Smooth muscle cell (in vitro differentiated cells): Measurements from ENCODE around the gene LIN9. TPM values are rescaled to one million over a fixed set of nuclear protein-coding genes. Genes with fewer than 3 reads are reported as not detected.

Experiments used
- DNase-seq: peaks from one replicate; lab custom pipeline; 2025; ENCODE audit not compliant: unreplicated experiment; lab: John Stamatoyannopoulos, UW
- H2AFZ ChIP-seq: fragments of 200-600 bp; sonication (generic); 2 replicates; pipeline ENCODE4 v1.6.0; 2016; ENCODE audit warnings: antibody characterized with exemption, low read depth, mild to moderate bottlenecking
- H3F3A ChIP-seq: fragments of 200-600 bp; sonication (generic); 2 replicates; pipeline ENCODE4 v1.6.0; 2017; ENCODE audit warnings: antibody characterized with exemption, low read depth
- H3K27ac ChIP-seq: fragments of 200-600 bp; sonication (generic); 2 replicates; pipeline ENCODE4 v1.5.1; 2016; ENCODE audit warnings: low read depth, mild to moderate bottlenecking
- H3K27me3 ChIP-seq: fragments of 200-600 bp; sonication (generic); 2 replicates; pipeline ENCODE4 v1.6.1; 2016; ENCODE audit warnings: low read depth, mild to moderate bottlenecking
- H3K36me3 ChIP-seq: fragments of 200-600 bp; sonication (generic); 2 replicates; pipeline ENCODE4 v1.5.1; 2016; ENCODE audit warnings: low read depth
- H3K4me1 ChIP-seq: fragments of 200-600 bp; sonication (generic); 2 replicates; pipeline ENCODE4 v1.5.1; 2016; ENCODE audit warnings: low read depth
- H3K4me2 ChIP-seq: fragments of 200-600 bp; sonication (generic); 2 replicates; pipeline ENCODE4 v1.6.0; 2016; ENCODE audit warnings: mild to moderate bottlenecking
- H3K4me3 ChIP-seq: fragments of 200-600 bp; sonication (generic); 2 replicates; pipeline ENCODE4 v1.5.1; 2016; ENCODE audit warnings: mild to moderate bottlenecking
- H3K79me2 ChIP-seq: fragments of 200-600 bp; sonication (generic); 2 replicates; pipeline ENCODE4 v1.6.0; 2016; ENCODE audit warnings: low read depth, mild to moderate bottlenecking
- H3K9ac ChIP-seq: fragments of 200-600 bp; sonication (generic); 2 replicates; pipeline ENCODE4 v1.6.0; 2016; ENCODE audit warnings: low read depth
- H3K9me3 ChIP-seq: fragments of 200-600 bp; sonication (generic); replicated peaks from 2 replicates; pipeline ENCODE4 v1.5.1; 2016; ENCODE audit warnings: low read depth
- H4K20me1 ChIP-seq: fragments of 200-600 bp; sonication (generic); 2 replicates; pipeline ENCODE4 v1.6.0; 2016; ENCODE audit warnings: low read depth
- WGBS: methylation state at CpG from one replicate; pipeline ENCODE4 v1.1.7; 2016; ENCODE audit warnings: low lambda C conversion rate; 5-methylcytosine and 5-hydroxymethylcytosine counted together
- polyA plus RNA-seq: library from polyadenylated mRNA; unstranded; fragments of >200 nt; fragmentation: Nextera tagmentation; extraction: Ambion mirVana; gene quantifications from 2 replicates; pipeline ENCODE4 v1.2.1, GENCODE V29; 2016
- total RNA-seq: library from RNA; depleted of rRNA; stranded (reverse); fragments of >200 nt; gene quantifications from 2 replicates; pipeline ENCODE4 v1.2.3, GENCODE V29; 2014
- TF ChIP-seq, protein P1 (sequence below): fragments of 200-600 bp; sonication (generic); IDR thresholded peaks from 2 replicates; pipeline ENCODE4 v1.5.1; 2017; ENCODE audit warnings: borderline replicate concordance, mild to moderate bottlenecking, antibody characterized with exemption; ENCODE audit not compliant: insufficient read depth, poor library complexity, severe bottlenecking

Gene LIN9
- total and polyA plus RNA-seq, 2 experiments from 2014 or later = 3.7 to 7.8 TPM

- H3K36me3 ChIP-seq = no peaks in the 10 kb centered on the region
- 93% methylated on average over 5 of the region's 5 CpGs for WGBS
- H3K9me3 ChIP-seq = no peaks in the 10 kb centered on the region
- H3K79me2 ChIP-seq = no peaks in the 10 kb centered on the region
- H3K4me2 ChIP-seq = no peak overlapping the region
- H3F3A ChIP-seq = no peaks in the 10 kb centered on the region
- no peaks in the 10 kb centered on the region for H4K20me1 ChIP-seq
- no peaks in the 10 kb centered on the region for H3K27me3 ChIP-seq
- DNase-seq = no peak
- H3K4me1 ChIP-seq = no peaks in the 10 kb centered on the region
- H3K4me3 ChIP-seq = no peak overlapping the region
- TF ChIP-seq, protein P1, sequence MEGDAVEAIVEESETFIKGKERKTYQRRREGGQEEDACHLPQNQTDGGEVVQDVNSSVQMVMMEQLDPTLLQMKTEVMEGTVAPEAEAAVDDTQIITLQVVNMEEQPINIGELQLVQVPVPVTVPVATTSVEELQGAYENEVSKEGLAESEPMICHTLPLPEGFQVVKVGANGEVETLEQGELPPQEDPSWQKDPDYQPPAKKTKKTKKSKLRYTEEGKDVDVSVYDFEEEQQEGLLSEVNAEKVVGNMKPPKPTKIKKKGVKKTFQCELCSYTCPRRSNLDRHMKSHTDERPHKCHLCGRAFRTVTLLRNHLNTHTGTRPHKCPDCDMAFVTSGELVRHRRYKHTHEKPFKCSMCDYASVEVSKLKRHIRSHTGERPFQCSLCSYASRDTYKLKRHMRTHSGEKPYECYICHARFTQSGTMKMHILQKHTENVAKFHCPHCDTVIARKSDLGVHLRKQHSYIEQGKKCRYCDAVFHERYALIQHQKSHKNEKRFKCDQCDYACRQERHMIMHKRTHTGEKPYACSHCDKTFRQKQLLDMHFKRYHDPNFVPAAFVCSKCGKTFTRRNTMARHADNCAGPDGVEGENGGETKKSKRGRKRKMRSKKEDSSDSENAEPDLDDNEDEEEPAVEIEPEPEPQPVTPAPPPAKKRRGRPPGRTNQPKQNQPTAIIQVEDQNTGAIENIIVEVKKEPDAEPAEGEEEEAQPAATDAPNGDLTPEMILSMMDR = no peak
- no peak overlapping the region for H2AFZ ChIP-seq
- H3K9ac ChIP-seq = no peak overlapping the region
- H3K27ac ChIP-seq = no peak overlapping the region
These were observed 29.5 kb downstream of the LIN9 start for GRCh38 chr1:226279498-226279897.

- Histone ChIP-seq H3K4me2 (no peak overlapping the region), H2AFZ (no peak overlapping the region), H4K20me1 (no peaks in the 10 kb centered on the region), H3K79me2 (no peaks in the 10 kb centered on the region), H3K4me1 (no peaks in the 10 kb centered on the region), H3K36me3 (no peaks in the 10 kb centered on the region), H3K9me3 (no peaks in the 10 kb centered on the region), H3K4me3 (no peak overlapping the region), H3K27me3 (no peaks in the 10 kb centered on the region), H3K9ac (no peak overlapping the region), H3K27ac (no peak overlapping the region), H3F3A (peaks cover 1% of the 10 kb centered on the region)
- DNase-seq = no peak
- WGBS = 95% methylated on average over 8 of the region's 8 CpGs
- TF ChIP-seq, protein P1 = no peak
These were observed 31.1 kb downstream of the LIN9 start for GRCh38 chr1:226277897-226278296.

DNA sequence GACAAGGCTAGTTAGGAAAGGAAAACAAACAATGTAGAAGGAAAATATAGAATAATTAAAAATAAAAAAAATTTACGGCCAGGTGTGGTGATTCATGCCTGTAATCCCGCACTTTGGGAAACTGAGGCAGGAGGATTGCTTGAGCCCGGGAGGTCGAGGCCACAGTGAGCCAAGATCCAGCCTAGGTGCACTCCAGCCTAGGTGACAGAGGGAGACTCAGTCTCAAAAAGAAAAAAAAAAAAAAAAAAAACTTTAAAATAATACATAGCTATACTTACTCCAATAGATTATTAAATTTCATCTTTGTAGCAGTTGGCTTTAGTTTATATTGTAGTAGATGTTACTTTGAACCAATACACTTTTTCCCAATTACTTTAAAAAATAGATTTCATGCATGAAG is 32.0 kb downstream of the LIN9 start:
- Histone ChIP-seq H3K36me3 (no peaks in the 10 kb centered on the region), H3K9me3 (no peaks in the 10 kb centered on the region), H4K20me1 (no peaks in the 10 kb centered on the region), H3K27ac (no peak overlapping the region), H3K79me2 (no peaks in the 10 kb centered on the region), H3K4me3 (no peak overlapping the region), H3F3A (peaks cover 4% of the 10 kb centered on the region), H3K4me2 (no peak overlapping the region), H3K27me3 (no peaks in the 10 kb centered on the region), H3K9ac (no peak overlapping the region), H3K4me1 (no peaks in the 10 kb centered on the region), H2AFZ (no peak overlapping the region)
- DNase-seq = no peak
- TF ChIP-seq, protein P1 = no peak
- WGBS = 96% methylated on average over 4 of the region's 4 CpGs

GRCh38 chr1:226276077-226276682 is 32.8 kb downstream of the LIN9 start:
- Histone ChIP-seq H3K4me3 (no peak overlapping the region), H3F3A (peaks cover 4% of the 10 kb centered on the region), H3K27ac (no peak overlapping the region), H3K9ac (no peak overlapping the region), H3K4me1 (no peaks in the 10 kb centered on the region), H4K20me1 (no peaks in the 10 kb centered on the region), H3K79me2 (no peaks in the 10 kb centered on the region), H3K4me2 (no peak overlapping the region), H2AFZ (no peak overlapping the region), H3K36me3 (no peaks in the 10 kb centered on the region), H3K27me3 (no peaks in the 10 kb centered on the region), H3K9me3 (no peaks in the 10 kb centered on the region)
- TF ChIP-seq, protein P1 = no peak
- no peak for DNase-seq
- 72% methylated on average over 3 of the region's 3 CpGs for WGBS
